ENCODE results near the gene REEP3.

DNA sequence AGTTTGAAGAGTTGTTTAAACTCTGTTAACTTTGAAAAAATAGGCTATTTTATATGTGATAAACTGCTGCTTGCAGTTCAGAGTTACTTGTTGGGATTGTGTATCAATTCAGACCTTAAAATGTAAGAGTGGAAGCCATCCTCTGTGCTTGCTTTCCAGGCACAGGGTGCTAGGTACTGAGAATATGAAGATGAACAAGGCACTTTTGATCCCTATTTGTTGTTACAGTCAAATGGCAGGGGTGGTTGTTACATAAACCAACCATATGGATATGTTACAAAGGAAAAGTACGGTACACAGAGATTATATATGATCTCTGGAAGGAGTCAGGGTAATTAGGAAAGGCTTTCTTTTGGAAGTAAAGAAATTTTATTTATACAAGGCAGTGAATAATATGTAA lies 63.8 kb downstream of the REEP3 start:
- TF ChIP-seq, protein P1, sequence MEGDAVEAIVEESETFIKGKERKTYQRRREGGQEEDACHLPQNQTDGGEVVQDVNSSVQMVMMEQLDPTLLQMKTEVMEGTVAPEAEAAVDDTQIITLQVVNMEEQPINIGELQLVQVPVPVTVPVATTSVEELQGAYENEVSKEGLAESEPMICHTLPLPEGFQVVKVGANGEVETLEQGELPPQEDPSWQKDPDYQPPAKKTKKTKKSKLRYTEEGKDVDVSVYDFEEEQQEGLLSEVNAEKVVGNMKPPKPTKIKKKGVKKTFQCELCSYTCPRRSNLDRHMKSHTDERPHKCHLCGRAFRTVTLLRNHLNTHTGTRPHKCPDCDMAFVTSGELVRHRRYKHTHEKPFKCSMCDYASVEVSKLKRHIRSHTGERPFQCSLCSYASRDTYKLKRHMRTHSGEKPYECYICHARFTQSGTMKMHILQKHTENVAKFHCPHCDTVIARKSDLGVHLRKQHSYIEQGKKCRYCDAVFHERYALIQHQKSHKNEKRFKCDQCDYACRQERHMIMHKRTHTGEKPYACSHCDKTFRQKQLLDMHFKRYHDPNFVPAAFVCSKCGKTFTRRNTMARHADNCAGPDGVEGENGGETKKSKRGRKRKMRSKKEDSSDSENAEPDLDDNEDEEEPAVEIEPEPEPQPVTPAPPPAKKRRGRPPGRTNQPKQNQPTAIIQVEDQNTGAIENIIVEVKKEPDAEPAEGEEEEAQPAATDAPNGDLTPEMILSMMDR (IDR thresholded peaks at IDR 0.05): no peak
- no peak for TF ChIP-seq EP300 (IDR thresholded peaks at IDR 0.05)
